DOHH2 (cell line): ENCODE data around the gene MACC1.

Source experiments
- EZH2phosphoT487 ChIP-seq: fragments of 200-600 bp; sonication (generic); IDR thresholded peaks from 2 replicates; pipeline ENCODE4 v1.6.1; 2017; ENCODE audit warnings: borderline replicate concordance, mild to moderate bottlenecking, antibody characterized with exemption, low read length, moderate library complexity, mixed read lengths
- TF ChIP-seq, protein P1 (sequence below): fragments of 200-600 bp; sonication (generic); IDR thresholded peaks from one replicate; pipeline ENCODE4 v1.5.1; 2014; ENCODE audit warnings: antibody characterized with exemption, mild to moderate bottlenecking, low read depth, low read length; ENCODE audit not compliant: poor library complexity, severe bottlenecking

DNA sequence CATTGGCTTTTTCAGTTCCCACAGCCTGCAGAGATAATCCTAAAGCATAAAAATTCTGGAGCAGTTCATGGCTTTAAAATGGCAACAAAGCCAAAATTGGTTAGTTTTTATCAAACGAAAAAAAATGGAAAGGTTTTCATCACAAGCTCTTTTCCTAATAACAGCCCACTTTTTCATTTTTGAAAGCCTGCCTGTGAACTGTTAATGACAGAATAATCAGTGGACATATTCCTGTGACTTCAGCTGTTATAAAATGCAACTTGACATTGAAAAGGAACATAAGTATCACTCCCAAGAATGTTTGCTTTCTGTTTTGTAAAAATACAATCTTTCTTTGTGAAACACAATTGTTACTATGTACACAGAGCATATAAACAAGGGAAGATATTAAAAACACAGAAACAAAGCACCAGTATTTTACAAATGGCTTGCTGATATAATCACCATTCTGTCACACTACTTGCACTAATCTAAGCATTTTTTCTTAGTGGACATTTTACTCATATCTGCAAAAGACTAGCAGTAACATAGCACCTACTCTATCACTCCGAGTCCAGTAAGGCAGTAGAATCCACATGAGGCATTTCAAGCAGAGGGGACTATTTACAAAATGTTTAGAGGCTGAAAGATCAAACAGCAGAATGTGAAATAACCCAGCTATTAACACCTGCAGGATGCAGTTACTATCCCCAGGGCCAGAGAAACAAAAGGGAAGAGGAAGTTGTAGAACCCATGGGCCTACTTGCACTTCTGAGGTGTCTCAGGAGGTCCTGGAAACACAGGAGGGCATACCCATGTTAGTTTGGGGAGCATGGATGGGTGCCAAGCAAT, 26.4 kb downstream of the MACC1 start:
- TF ChIP-seq, protein P1, sequence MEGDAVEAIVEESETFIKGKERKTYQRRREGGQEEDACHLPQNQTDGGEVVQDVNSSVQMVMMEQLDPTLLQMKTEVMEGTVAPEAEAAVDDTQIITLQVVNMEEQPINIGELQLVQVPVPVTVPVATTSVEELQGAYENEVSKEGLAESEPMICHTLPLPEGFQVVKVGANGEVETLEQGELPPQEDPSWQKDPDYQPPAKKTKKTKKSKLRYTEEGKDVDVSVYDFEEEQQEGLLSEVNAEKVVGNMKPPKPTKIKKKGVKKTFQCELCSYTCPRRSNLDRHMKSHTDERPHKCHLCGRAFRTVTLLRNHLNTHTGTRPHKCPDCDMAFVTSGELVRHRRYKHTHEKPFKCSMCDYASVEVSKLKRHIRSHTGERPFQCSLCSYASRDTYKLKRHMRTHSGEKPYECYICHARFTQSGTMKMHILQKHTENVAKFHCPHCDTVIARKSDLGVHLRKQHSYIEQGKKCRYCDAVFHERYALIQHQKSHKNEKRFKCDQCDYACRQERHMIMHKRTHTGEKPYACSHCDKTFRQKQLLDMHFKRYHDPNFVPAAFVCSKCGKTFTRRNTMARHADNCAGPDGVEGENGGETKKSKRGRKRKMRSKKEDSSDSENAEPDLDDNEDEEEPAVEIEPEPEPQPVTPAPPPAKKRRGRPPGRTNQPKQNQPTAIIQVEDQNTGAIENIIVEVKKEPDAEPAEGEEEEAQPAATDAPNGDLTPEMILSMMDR = no peak
- TF ChIP-seq EZH2phosphoT487 = no peak
